ENCODE data around the gene ZNF701. TPM values are rescaled to one million over a fixed set of nuclear protein-coding genes. Genes with fewer than 3 reads are reported as not detected.
"Not testable (repeated sequence)": the region's sequence is repeated elsewhere in the genome, so short reads cannot be mapped to it uniquely, and the experiment has no call there.

Gene ZNF701
- total and polyA plus RNA-seq, 8 donors, result 4.2 to 13.6 (median 6.9) TPM

DNA sequence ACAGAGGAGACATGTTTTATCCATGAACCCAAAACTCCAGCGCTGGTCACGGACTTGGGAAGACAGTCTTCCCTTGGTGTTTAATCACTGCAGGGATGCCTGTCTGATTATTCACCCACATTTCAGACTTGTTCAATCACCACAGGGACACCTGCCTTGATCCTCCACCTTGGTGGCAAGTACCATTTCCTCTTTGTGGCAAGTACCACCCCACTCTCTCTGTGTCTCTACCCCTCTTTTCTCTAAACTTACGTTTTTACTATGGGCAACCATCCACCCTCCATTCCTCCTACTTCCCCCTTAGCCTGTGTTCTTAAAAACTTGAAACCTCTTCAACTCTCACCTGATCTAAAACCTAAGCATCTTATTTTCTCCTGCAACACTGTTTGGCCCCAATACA lies 51.3 kb downstream of the ZNF701 start:
- Histone ChIP-seq H3K4me1 (no peaks in the 10 kb centered on the region), H3K27ac (no peak overlapping the region), H3K9me3 (no peaks in the 10 kb centered on the region), H3K27me3 (no peaks in the 10 kb centered on the region), H3K36me3 (peaks cover 0 to 7% (median 5%) of the 10 kb centered on the region in 3 donors), H3K4me3 (no peak overlapping the region)
- no peak for TF ChIP-seq CTCF (IDR thresholded peaks at IDR 0.05)
- 92 to 95% methylated on average over 3 of the region's 3 CpGs for WGBS, 2 donors
- no peak for DNase-seq
- intact Hi-C loops (cut with DNase I), result no loop called here
- no peak for ATAC-seq
- FAIRE-seq, result no peak

DNA sequence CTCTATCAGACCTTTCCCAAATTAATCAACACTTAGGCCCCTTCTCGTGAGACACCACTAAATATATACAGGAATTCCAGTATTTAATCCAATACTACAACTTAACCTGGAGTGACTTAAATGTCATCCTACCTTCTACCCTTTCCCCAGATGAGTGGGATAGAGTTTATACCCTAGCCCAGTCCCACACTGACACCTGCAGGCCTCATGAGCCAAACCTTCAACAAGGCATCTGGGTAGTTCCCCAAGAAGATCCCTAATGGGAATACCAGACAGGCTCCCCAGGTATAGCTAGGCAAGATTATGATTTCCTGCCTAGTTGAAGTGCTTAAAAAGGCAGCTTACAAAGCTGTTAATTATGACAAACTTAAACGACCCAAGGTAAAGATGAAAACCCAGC lies 52.2 kb downstream of the ZNF701 start:
- TF ChIP-seq CTCF (IDR thresholded peaks at IDR 0.05), result no peak
- ATAC-seq (no peak), DNase-seq (no peak), FAIRE-seq (no peak)
- no peaks in the 10 kb centered on the region for H3K9me3 ChIP-seq
- no peaks in the 10 kb centered on the region for H3K27me3 ChIP-seq
- WGBS, 2 donors, result 62 to 69% methylated on average over 2 of the region's 2 CpGs
- H3K4me3 ChIP-seq, result no peak overlapping the region
- H3K27ac ChIP-seq, result no peak overlapping the region
- intact Hi-C loops (cut with DNase I), result no loop called here
- H3K36me3 ChIP-seq, result peaks cover 0 to 5% (median 5%) of the 10 kb centered on the region in 3 donors
- no peaks in the 10 kb centered on the region for H3K4me1 ChIP-seq

GRCh38 chr19:52626915-52627314 lies 56.8 kb downstream of the ZNF701 start:
- WGBS, 2 donors, result 83 to 85% methylated on average over 5 of the region's 5 CpGs
- Histone ChIP-seq H3K27me3 (no peaks in the 10 kb centered on the region), H3K9me3 (no peaks in the 10 kb centered on the region), H3K27ac (no peak overlapping the region), H3K4me1 (no peaks in the 10 kb centered on the region), H3K4me3 (no peak overlapping the region), H3K36me3 (no peaks in the 10 kb centered on the region)
- TF ChIP-seq CTCF (IDR thresholded peaks at IDR 0.05), result no peak
- ATAC-seq (no peak), FAIRE-seq (no peak), DNase-seq (no peak)
- intact Hi-C loops (cut with DNase I), result no loop called here

- DNase-seq; H3K4me1 ChIP-seq; H3K27me3 ChIP-seq; ATAC-seq; FAIRE-seq; H3K4me3 ChIP-seq; intact Hi-C loops (cut with DNase I); H3K9me3 ChIP-seq; H3K36me3 ChIP-seq; H3K27ac ChIP-seq: not testable (repeated sequence)
- WGBS, 2 donors, result 95% methylated on average over 3 of the region's 3 CpGs
These were observed 57.4 kb downstream of the ZNF701 start for GRCh38 chr19:52627441-52627840.

DNA sequence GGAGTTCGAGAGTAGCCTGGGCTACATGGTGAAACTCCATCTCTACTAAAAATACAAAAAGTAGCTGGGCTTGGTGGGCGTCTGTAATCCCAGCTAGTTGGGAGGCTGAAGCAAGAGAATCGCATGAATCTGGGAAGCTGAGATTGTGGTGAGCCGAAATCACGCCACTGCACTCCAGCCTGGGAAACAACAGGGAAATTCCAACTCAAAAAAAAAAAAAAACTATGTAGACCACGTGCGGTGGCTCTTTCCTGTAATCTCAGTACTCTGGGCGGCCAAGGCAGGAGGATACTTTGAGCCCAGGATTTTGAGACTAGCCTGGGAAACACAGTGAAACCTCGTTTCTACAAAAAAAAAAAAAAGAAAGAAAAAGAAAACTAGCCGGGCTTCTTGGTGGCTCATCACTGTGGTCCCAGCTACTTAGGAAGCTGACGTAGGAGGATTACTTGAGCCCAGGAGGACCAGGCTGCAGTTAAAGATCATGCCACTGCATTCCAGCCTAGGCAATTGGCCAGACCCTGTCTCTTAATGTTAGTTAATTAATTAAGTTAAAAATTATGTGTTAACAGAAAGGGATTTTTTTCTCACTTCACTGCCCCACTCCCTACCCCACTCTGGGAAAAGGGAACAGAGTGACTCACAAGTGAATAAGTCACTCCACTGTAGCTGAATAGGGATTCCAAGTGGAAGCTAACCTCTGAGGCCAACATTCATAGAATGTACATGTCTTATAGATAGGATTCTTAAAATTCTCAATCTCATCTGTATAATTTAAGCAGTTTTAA lies 65.9 kb downstream of the ZNF701 start:
- Histone ChIP-seq H3K4me3 (no peak overlapping the region), H3K27ac (no peak overlapping the region), H3K4me1 (no peaks in the 10 kb centered on the region), H3K9me3 (no peaks in the 10 kb centered on the region), H3K36me3 (no peaks in the 10 kb centered on the region), H3K27me3 (no peaks in the 10 kb centered on the region)
- no peak for DNase-seq
- TF ChIP-seq CTCF (IDR thresholded peaks at IDR 0.05), result no peak
- no peak for FAIRE-seq
- 88 to 92% methylated on average over 11 of the region's 11 CpGs for WGBS, 2 donors
- intact Hi-C loops (cut with DNase I), result no loop called here
- no peak for ATAC-seq

Other genes starting within 250 kb of the ZNF701 start
- 1 to 10 TPM in 1 of 6 donors, under 1 TPM in 5; 0.44 to 3.0 (median 0.88) TPM for gene ZNF610, start 234.0 kb upstream of the ZNF701 start, total RNA-seq
- 1 to 10 TPM in 1 of 2 donors, under 1 TPM in 1; 0.87 to 1.9 TPM for gene ZNF610, start 234.0 kb upstream of the ZNF701 start, polyA plus RNA-seq
- 10 to 100 TPM in 1 of 6 donors, 1 to 10 TPM in 5; 5.0 to 12.4 (median 7.7) TPM for gene ZNF880, start 200.4 kb upstream of the ZNF701 start, total RNA-seq
- 1 to 10 TPM; 6.6 to 9.8 TPM for gene ZNF880, start 200.4 kb upstream of the ZNF701 start, polyA plus RNA-seq
- gene ZNF528, start 172.4 kb upstream of the ZNF701 start, total RNA-seq, result 10 to 100 TPM in 1 of 6 donors, 1 to 10 TPM in 5; 3.9 to 12.4 (median 6.9) TPM
- 1 to 10 TPM; 6.3 to 7.3 TPM for gene ZNF528, start 172.4 kb upstream of the ZNF701 start, polyA plus RNA-seq
- not detected for gene ZNF534, start 141.1 kb upstream of the ZNF701 start, total RNA-seq
- not detected for gene ZNF534, start 141.1 kb upstream of the ZNF701 start, polyA plus RNA-seq
- gene ZNF578, start 116.7 kb upstream of the ZNF701 start, total RNA-seq, result 1 to 10 TPM in 1 of 6 donors, under 1 TPM in 5; 0.16 to 2.0 (median 0.56) TPM
- gene ZNF578, start 116.7 kb upstream of the ZNF701 start, polyA plus RNA-seq, result under 1 TPM; 0.15 to 0.85 TPM
- gene ZNF808, start 42.6 kb upstream of the ZNF701 start, total RNA-seq, result 10 to 100 TPM in 5 of 6 donors, 1 to 10 TPM in 1; 9.0 to 17.1 (median 10.9) TPM
- 1 to 10 TPM; 3.6 to 4.0 TPM for gene ZNF808, start 42.6 kb upstream of the ZNF701 start, polyA plus RNA-seq
- gene ZNF83, start 68.1 kb downstream of the ZNF701 start, total RNA-seq, result 10 to 100 TPM in 5 of 6 donors, 1 to 10 TPM in 1; 8.7 to 36.9 (median 16.9) TPM
- 10 to 100 TPM; 57.1 to 86.8 TPM for gene ZNF83, start 68.1 kb downstream of the ZNF701 start, polyA plus RNA-seq
- gene ZNF611, start 164.8 kb downstream of the ZNF701 start, total RNA-seq, result 10 to 100 TPM in 1 of 6 donors, 1 to 10 TPM in 5; 5.7 to 15.2 (median 7.0) TPM
- gene ZNF611, start 164.8 kb downstream of the ZNF701 start, polyA plus RNA-seq, result 1 to 10 TPM; 3.4 to 6.2 TPM
- gene ZNF600, start 216.5 kb downstream of the ZNF701 start, total RNA-seq, result 10 to 100 TPM in 1 of 6 donors, 1 to 10 TPM in 5; 3.1 to 10.3 (median 5.1) TPM
- gene ZNF600, start 216.5 kb downstream of the ZNF701 start, polyA plus RNA-seq, result 10 to 100 TPM; 11.0 to 17.4 TPM

All from pancreas (tissue), 10 donors.